HuH-7.5 (cell line): ENCODE measurements around the gene CNNM2.

Source experiments
- DNase-seq: peaks from one replicate; pipeline ENCODE4 v3.0.0; 2011; ENCODE audit warnings: low spot score

CNNM2 gene

GRCh38 chr10:103072891-103073290 is 154.8 kb downstream of the CNNM2 start:
- no peak for DNase-seq

GRCh38 chr10:103077020-103077419 is 158.9 kb downstream of the CNNM2 start:
- DNase-seq, result no peak

- no peak for DNase-seq
These were observed 159.6 kb downstream of the CNNM2 start for GRCh38 chr10:103077491-103078308.

- no peak for DNase-seq
These were observed 160.2 kb downstream of the CNNM2 start for GRCh38 chr10:103078309-103078615.

- no peak for DNase-seq
These were observed 160.6 kb downstream of the CNNM2 start for GRCh38 chr10:103078676-103079075.

GRCh38 chr10:103079100-103079499 is 161.0 kb downstream of the CNNM2 start:
- DNase-seq, result no peak

GRCh38 chr10:103079946-103080345 is 161.9 kb downstream of the CNNM2 start:
- DNase-seq, result no peak

- no peak for DNase-seq
These were observed 162.9 kb downstream of the CNNM2 start for GRCh38 chr10:103080891-103081581.

GRCh38 chr10:103082683-103083082 is 164.6 kb downstream of the CNNM2 start:
- no peak for DNase-seq

- DNase-seq, result no peak
These were observed 165.3 kb downstream of the CNNM2 start for GRCh38 chr10:103083266-103083976.

- DNase-seq, result no peak
These were observed 165.9 kb downstream of the CNNM2 start for GRCh38 chr10:103083977-103084320.

GRCh38 chr10:103086261-103086660 is 168.2 kb downstream of the CNNM2 start:
- DNase-seq, result no peak

- no peak for DNase-seq
These were observed 168.7 kb downstream of the CNNM2 start for GRCh38 chr10:103086799-103087198.

- DNase-seq, result no peak
These were observed 171.4 kb downstream of the CNNM2 start for GRCh38 chr10:103089493-103089892.

GRCh38 chr10:103090911-103091310 is 172.8 kb downstream of the CNNM2 start:
- DNase-seq, result no peak

GRCh38 chr10:103095005-103095404 is 176.9 kb downstream of the CNNM2 start:
- no peak for DNase-seq

GRCh38 chr10:103096130-103096529 is 178.0 kb downstream of the CNNM2 start:
- DNase-seq, result no peak

GRCh38 chr10:103098240-103098639 is 180.1 kb downstream of the CNNM2 start:
- no peak for DNase-seq

- DNase-seq, result no peak
These were observed 182.5 kb downstream of the CNNM2 start for GRCh38 chr10:103100620-103101019.

- DNase-seq, result no peak
These were observed 184.1 kb downstream of the CNNM2 start for GRCh38 chr10:103102195-103102594.

- DNase-seq, result no peak
These were observed 185.9 kb downstream of the CNNM2 start for GRCh38 chr10:103103989-103104388.

- DNase-seq, result no peak
These were observed 186.6 kb downstream of the CNNM2 start for GRCh38 chr10:103104721-103105120.

- no peak for DNase-seq
These were observed 187.4 kb downstream of the CNNM2 start for GRCh38 chr10:103105462-103105861.
